ENCODE measurements around the gene TTLL10.

Gene TTLL10

DNA sequence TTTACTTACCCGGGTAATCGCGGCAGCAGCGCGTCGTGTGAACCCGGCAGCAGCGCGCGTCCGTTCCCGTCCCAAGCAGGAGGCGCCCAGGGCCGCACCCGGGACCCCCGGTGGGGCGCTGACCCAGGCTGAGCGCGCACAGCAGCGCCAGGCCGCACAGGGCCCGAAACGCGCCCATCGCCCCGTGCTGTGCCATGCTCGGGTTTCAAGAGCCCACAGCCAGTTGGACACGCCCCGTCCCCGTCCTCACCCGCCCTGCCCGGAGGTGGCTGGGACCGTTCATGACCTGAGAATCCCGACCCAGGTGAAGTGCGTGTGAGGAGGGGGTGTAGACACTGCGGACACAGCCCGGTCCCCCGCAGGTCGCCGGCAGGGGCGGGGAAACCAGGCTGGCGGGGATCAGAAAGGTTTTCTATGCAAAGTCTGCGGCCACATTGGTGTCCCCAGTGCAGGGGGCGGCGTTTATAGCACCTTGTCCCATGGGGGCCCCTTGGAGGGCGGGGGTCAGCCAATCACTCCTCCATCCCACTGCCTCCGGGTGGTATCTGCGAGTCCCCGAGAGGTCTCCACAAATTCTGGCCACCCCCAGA lies 32.8 kb downstream of the TTLL10 start, which contains the start of gene TNFRSF18:
Gene TNFRSF18 (minus strand): TSS at position 217 of the 590 bp plus-strand sequence. CDS start 21 bp downstream, at position 196.
- no peak for DNase-seq (ENCODE audit: low spot score)

- DNase-seq (ENCODE audit: low spot score), result no peak
Measured at GRCh38 chr1:1206966-1207531, 33.4 kb downstream of the TTLL10 start.

GRCh38 chr1:1207571-1207892 lies 33.9 kb downstream of the TTLL10 start:
- DNase-seq (ENCODE audit: low spot score), result no peak

DNA sequence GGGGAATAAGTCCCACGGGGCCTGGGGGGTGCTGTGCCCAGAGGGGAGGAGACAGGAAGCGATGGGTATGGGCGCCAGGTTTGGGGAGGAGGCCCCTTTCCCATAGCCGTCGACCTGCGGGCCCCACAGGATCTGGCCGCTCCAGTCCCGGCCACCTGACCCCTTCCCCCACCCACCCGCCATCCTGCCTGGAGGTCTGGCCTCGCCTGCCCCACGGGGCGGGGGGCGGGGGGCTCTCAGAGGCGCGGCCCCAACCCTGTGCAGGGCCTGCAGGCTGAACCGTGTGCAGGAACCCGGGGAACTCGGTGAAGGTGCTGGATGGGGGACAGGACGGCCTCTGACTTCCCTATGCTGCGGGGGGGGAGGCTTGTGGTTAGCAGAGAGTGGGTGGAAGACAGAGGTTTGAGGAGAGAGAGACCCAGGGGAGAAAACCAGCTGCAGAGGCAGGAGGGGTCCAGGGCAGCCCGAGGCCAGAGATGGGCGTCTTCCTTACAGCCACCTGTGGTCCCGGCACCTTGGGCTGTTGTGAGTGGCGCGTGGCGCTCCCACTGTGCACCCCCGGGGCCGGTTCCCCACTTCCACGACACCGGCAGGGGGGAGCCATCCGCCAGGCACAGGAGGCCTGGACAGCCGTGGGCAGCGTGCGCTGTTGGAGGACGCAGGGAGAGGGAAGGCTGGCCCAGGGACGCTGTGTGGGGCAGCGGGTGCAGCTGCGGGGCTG lies 35.2 kb downstream of the TTLL10 start:
- DNase-seq (ENCODE audit: low spot score), result no peak

DNA sequence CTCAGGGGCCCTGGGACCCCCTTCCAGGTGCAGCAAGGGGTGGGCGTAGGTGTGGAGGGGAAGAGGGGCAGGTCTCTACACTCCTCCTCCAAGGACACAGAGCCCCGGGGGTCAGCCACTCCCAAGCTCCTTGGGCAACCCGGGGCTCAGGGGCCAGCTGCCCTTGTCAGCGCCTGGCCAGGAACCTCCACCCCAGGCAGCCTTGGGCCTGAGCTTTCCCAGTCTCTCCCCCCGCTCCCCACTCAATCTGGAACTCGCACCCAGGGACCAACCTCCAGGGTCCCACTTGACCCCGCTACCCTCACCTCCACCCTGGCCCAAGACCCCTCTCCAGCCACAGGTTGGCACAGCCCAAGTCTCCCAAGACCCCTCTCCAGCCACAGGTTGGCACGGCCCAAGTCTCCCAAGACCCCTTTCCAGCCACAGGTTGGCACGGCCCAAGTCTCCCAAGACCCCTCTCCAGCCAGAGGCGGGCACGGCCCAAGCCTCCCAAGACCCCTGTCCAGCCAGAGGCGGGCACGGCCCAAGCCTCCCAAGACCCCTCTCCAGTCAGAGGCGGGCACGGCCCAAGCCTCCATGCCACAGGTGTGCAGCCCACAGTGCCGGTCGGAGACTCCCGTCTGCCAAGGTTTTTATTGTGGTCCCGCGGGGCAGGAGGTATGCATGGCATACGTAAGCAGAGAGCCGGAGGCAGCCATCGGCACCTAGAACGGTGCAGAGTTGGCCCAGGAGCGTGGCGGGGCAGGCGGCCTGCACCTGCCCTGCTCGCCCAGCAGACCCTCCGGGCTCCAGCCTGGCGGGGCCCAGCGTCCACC lies 37.3 kb downstream of the TTLL10 start:
- DNase-seq (ENCODE audit: low spot score), result no peak

DNA sequence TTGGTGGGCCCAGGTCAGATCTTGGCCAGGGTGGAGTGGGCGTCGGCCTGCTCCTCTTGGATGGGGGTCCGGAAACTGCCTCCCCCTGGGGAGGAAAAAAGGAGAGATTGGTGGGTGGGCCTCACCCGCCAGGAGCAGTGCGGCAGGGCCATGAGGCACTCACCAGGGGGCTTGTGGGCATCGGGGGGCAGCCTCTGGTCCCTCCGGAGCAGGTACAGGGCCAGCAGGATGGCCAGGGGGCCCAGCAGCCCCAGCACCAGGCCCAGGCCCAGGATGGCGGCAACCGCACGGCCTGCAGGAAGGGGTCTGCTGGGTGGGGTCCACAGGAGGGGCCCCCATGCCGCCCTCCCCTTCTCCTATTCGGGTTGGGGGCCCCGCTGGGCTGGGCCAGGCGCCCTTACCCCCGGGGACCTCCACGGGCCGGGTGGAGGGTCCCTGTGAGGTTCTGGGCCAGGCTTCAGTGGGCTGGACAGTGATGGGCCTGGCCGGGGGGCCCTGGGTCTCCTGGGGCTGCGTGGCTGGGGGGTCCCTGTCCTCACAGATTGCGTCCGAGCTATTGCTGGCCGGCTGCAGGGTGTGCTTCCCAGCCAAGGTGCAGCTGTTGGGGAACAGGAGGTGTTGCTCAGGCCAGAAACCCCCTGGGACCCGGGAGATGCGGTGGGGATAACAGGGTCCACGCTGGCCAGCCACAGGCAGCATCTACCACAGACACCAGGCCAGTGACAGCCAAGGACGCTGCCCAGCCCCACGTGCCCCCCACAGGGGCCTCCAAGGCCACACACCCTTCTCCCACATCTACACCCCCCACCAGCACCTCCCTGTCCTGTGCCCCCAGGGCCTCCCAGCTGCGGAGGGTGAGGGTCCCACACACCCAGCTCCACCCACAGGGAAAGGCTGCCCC lies 38.1 kb downstream of the TTLL10 start:
- no peak for DNase-seq (ENCODE audit: low spot score)

DNA sequence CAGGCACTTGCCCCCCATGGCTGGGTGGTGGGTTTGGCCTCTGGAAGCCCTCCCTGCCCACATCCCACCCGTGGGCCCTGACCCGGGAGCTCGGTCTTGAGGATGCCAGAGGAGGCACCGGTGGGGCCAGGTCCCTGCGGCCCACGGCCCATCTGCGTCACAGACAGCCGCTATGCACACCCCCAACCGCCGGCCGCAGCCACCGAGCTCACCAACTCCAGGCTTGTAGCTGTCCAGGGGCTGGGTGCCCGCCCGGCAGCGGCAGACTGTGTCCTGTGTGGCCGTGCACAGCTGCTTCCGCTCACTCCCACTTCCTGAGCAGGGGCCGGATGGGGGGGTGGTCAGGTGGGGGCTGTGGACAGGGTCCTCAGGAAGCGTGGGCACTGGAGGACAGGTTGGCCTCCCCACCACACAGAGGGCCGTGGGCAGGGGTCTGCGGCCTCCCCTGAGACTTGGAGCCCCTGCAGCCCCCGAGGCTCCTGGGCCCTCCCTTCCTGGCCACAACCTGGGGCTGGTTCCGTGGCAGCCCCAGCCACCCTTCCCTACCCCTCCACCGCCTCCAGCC lies 39.2 kb downstream of the TTLL10 start:
- peak; percentile 54 for DNase-seq (ENCODE audit: low spot score)

DNA sequence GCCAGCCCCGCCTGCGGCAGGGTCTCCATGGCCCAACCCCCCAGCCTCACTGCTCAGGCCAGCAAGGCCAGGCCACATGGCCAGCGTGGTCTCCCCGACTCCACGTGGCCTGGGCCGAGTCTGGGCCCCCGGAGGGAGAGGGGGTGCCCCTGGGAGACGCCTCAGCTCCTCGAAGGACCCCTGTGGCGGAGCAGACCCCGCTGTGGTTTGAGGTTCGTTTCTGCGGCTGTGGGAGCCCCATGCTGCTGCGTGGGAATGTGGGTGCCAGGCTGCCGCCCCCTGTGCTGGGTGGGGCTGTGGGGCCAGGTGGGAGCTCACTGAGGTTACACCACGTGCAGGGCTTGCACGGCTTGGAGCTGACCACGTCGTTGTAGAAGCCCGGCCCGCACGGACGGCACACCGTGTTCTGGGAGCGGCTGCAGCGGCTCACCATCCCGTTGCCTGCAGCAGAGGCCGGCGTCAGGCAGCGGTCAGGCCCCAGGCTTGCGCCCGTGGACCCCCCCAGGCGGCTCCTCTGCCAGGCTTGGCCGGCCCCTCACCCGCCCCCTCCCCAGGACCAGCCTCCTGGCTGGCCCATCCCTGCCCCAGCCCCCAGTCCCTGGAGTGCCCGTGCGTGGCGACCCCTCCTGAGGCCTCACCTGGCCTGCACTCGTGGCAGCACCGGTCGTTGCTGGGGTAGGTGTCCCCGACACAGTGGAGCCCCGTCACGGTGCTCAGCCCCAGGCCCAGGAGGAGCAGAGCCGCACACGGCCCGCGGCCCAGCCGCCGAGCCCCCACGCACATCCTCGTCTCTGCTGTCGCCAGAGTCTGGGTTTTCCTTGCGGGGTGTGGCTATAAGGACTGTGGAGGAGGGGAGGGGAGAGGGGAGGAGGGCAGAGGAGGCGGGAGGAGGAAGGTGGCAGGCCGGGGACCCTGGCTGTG lies 39.9 kb downstream of the TTLL10 start, which contains the start of gene TNFRSF4:
Gene TNFRSF4 (minus strand): TSS at position 809 of the 921 bp plus-strand sequence. CDS start 26 bp downstream, at position 783.
- DNase-seq (ENCODE audit: low spot score), result no peak

- DNase-seq (ENCODE audit: low spot score), result no peak
Measured at GRCh38 chr1:1215080-1215676, 41.5 kb downstream of the TTLL10 start.

GRCh38 chr1:1215881-1216605 lies 42.4 kb downstream of the TTLL10 start:
- no peak for DNase-seq (ENCODE audit: low spot score)

GRCh38 chr1:1216770-1217620 lies 43.3 kb downstream of the TTLL10 start:
- DNase-seq (ENCODE audit: low spot score), result no peak

GRCh38 chr1:1217621-1218523 lies 44.2 kb downstream of the TTLL10 start:
- DNase-seq (ENCODE audit: low spot score), result no peak

GRCh38 chr1:1218524-1219200 lies 45.0 kb downstream of the TTLL10 start:
- no peak for DNase-seq (ENCODE audit: low spot score)

- no peak for DNase-seq (ENCODE audit: low spot score)
Measured at GRCh38 chr1:1219341-1219740, 45.7 kb downstream of the TTLL10 start.

DNA sequence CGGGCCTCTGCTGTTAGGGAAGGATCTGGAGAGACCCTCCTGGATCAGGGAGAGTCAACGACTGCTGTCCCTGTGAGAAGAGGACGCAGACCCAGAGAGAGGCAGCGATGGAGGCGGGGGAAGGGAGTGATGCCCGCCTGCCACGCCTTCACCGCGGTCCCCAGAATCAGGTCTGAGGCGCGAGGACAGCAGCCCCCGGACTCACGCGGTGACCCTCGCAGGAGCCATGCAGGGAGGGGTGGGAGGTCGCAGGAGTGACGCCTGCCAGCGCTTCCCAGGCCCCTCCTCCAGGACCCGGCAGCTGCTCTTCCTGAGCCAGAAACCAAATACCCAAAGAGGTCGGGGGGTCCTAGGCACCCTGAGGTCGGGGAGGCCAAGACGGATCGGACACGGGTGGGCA lies 46.5 kb downstream of the TTLL10 start:
- DNase-seq (ENCODE audit: low spot score), result no peak

GRCh38 chr1:1221887-1222574 lies 48.4 kb downstream of the TTLL10 start:
- no peak for DNase-seq (ENCODE audit: low spot score)

All from hepatic stellate cell (primary cell).